ENCODE data around the gene TXN2.

DNA sequence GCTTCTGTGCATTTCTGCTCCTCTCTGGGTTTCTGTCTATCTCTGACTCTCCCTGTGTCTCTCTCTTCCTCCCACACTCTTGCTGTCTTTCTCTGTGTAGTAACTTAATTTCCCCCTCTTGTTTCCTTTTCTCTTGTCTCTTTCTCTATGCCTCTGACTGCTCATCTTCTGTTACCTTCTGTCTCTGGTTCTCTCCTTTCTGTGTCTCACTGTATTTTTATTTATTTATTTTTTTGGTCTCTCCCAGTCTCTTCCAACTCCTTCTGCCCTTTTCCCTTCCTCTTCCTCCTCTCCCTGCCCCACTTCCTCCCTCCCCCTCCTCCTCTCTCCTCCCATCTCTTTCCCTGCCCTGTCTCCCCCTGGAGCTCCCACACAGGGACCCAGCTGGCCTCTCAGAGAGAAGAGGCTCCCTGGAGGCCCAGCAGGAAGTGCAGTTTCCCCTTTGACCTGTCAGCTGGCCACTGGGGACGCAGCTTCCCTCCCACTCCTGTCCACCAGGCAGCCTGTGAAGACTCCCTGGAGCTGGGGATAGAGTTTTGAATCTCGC lies 55.4 kb downstream of the TXN2 start:
- TF ChIP-seq CTCF (conservative IDR thresholded peaks at IDR 0.05; ENCODE audit: low read depth, low read length) (no peak), RAD21 (IDR thresholded peaks at IDR 0.05; ENCODE audit: low read length) (no peak), CEBPB (IDR thresholded peaks at IDR 0.05; ENCODE audit: low read depth, low read length) (no peak), MXI1 (IDR thresholded peaks at IDR 0.05; ENCODE audit: borderline replicate concordance, low read depth, low read length) (no peak), POLR2A (IDR thresholded peaks at IDR 0.05; ENCODE audit: low read depth, low read length) (no peak), FOS (IDR thresholded peaks at IDR 0.05; ENCODE audit: low read depth, low read length) (no peak), MAZ (IDR thresholded peaks at IDR 0.05; ENCODE audit: borderline replicate concordance, low read depth, low read length) (no peak), MAFK (IDR thresholded peaks at IDR 0.05; ENCODE audit: low read depth, low read length) (no peak), NFE2L2 (IDR thresholded peaks at IDR 0.05; ENCODE audit: low read depth, low read length) (no peak), RFX5 (IDR thresholded peaks at IDR 0.05; ENCODE audit: low read depth, low read length) (no peak), USF2 (IDR thresholded peaks at IDR 0.05; ENCODE audit: low read depth, low read length) (no peak), ELK1 (IDR thresholded peaks at IDR 0.05; ENCODE audit: borderline replicate concordance, low read depth, low read length) (no peak)

Data from IMR-90 (cell line).